ENCODE data around the gene FERMT3. TPM values are rescaled to one million over a fixed set of nuclear protein-coding genes. Genes with fewer than 3 reads are reported as not detected.

The FERMT3 gene
- total and polyA plus RNA-seq, 2 of the 8 experiments (the other 6 are each of a cell fraction or from before 2014, with no cell fraction given), result 1.4 to 3.7 TPM

GRCh38 chr11:64185693-64186491 is 20.6 kb upstream of the FERMT3 start, which contains the start of gene STIP1 (continued):
- peak; percentile 98 for TF ChIP-seq SP2 (IDR thresholded peaks at IDR 0.05; ENCODE audit: low read length)
- peak; percentile 45; the same call in 1 of the 2 replicates for TF ChIP-seq PHF8 (conservative IDR thresholded peaks at IDR 0.05; ENCODE audit: low read depth, low read length)
- peak; percentile 81 for TF ChIP-seq E2F6 (IDR thresholded peaks at IDR 0.05)
- TF ChIP-seq TEAD4 (IDR thresholded peaks at IDR 0.05; ENCODE audit: low read depth, low read length), result peak; percentile 79
- TF ChIP-seq HDAC6 (IDR thresholded peaks at IDR 0.05; ENCODE audit: low read depth, low read length), result no peak
- peak; percentile 63 for TF ChIP-seq TAF1 (IDR thresholded peaks at IDR 0.05; ENCODE audit: low read depth, low read length)
- peak; percentile 79 for TF ChIP-seq TAF7 (optimal IDR thresholded peaks at IDR 0.05; ENCODE audit: borderline replicate concordance, low read depth, low read length)
- TF ChIP-seq RAD21 (IDR thresholded peaks at IDR 0.05 in 1 of 2, conservative IDR thresholded peaks at IDR 0.05 in 1 of 2; ENCODE audit: low read depth in 2 of 2, low read length in 2 of 2), result peak in 1 of 2 experiments; percentile 23; a peak in 1 of 4 replicates
- TF ChIP-seq CHD1 (IDR thresholded peaks at IDR 0.05; ENCODE audit: low read depth, low read length), result no peak
- TF ChIP-seq USF2 (IDR thresholded peaks at IDR 0.05; ENCODE audit: low read length), result no peak
- peak; percentile 97 for TF ChIP-seq CHD2 (IDR thresholded peaks at IDR 0.05; ENCODE audit: low read length)
- TF ChIP-seq TBP (IDR thresholded peaks at IDR 0.05; ENCODE audit: low read depth, low read length), result peak; percentile 52
- peak; percentile 4 for TF ChIP-seq NANOG (IDR thresholded peaks at IDR 0.05; ENCODE audit: insufficient read depth, low read depth, low read length, poor library complexity, severe bottlenecking)
- TF ChIP-seq SP4 (IDR thresholded peaks at IDR 0.05; ENCODE audit: low read length), result peak; percentile 86; the same call in 1 of the 2 replicates
- peak; percentile 87; the same call in 1 of the 2 replicates for TF ChIP-seq POLR2AphosphoS5 (IDR thresholded peaks at IDR 0.05; ENCODE audit: low read depth, low read length)
- no peak for TF ChIP-seq FOSL1 (IDR thresholded peaks at IDR 0.05; ENCODE audit: insufficient read depth, low read depth, low read length)
- peak; percentile 45; the same call in 1 of the 2 replicates for TF ChIP-seq CREB1 (IDR thresholded peaks at IDR 0.05)
- peak; percentile 35 to 50 (median 42) for TF ChIP-seq CTCF (IDR thresholded peaks at IDR 0.05; ENCODE audit: control extremely low read depth in 1 of 3, insufficient read depth in 1 of 3, low read depth in 1 of 3, low read length in 3 of 3)
- TF ChIP-seq SP1 (IDR thresholded peaks at IDR 0.05; ENCODE audit: low read depth, low read length), result peak; percentile 99
- peak; percentile 40; the same call in 1 of the 2 replicates for TF ChIP-seq TCF12 (IDR thresholded peaks at IDR 0.05; ENCODE audit: low read depth, low read length)

Data from H1 (cell line).